GM21360 (cell line): ENCODE data around the gene PAQR4.
"Not testable (repeated sequence)": the region's sequence is repeated elsewhere in the genome, so short reads cannot be mapped to it uniquely, and the experiment has no call there.

Experiments
- ATAC-seq: cut with Tn5 transposase; IDR thresholded peaks from one replicate; pipeline ENCODE4 v1.9.1; 2021; ENCODE audit warnings: mild to moderate bottlenecking, moderate library complexity; ENCODE audit not compliant: unreplicated experiment

Gene PAQR4

GRCh38 chr16:2942045-2942444 is 27.1 kb upstream of the PAQR4 start:
- no peak for ATAC-seq

- not testable (repeated sequence) for ATAC-seq
These were observed 25.4 kb upstream of the PAQR4 start for GRCh38 chr16:2943716-2944115.

- no peak for ATAC-seq
These were observed 22.5 kb upstream of the PAQR4 start for GRCh38 chr16:2946649-2947048.

GRCh38 chr16:2948807-2949704 is 20.1 kb upstream of the PAQR4 start:
- ATAC-seq: no peak

GRCh38 chr16:2949705-2950352 is 19.3 kb upstream of the PAQR4 start:
- no peak for ATAC-seq

GRCh38 chr16:2950353-2950724 is 18.8 kb upstream of the PAQR4 start:
- no peak for ATAC-seq

- ATAC-seq: no peak
These were observed 18.4 kb upstream of the PAQR4 start for GRCh38 chr16:2950773-2951172.

GRCh38 chr16:2952679-2953078 is 16.5 kb upstream of the PAQR4 start:
- no peak for ATAC-seq

- ATAC-seq: no peak
These were observed 15.2 kb upstream of the PAQR4 start for GRCh38 chr16:2953706-2954627.

- ATAC-seq: no peak
These were observed 14.3 kb upstream of the PAQR4 start for GRCh38 chr16:2954656-2955381.

GRCh38 chr16:2955438-2955778 is 13.7 kb upstream of the PAQR4 start:
- ATAC-seq: no peak

- no peak for ATAC-seq
These were observed 13.2 kb upstream of the PAQR4 start for GRCh38 chr16:2955779-2956578.

GRCh38 chr16:2956579-2956956 is 12.6 kb upstream of the PAQR4 start:
- no peak for ATAC-seq

GRCh38 chr16:2959206-2959605 is 9.9 kb upstream of the PAQR4 start:
- ATAC-seq: no peak

GRCh38 chr16:2960183-2961010 is 8.8 kb upstream of the PAQR4 start:
- no peak for ATAC-seq

GRCh38 chr16:2962334-2963073 is 6.6 kb upstream of the PAQR4 start:
- ATAC-seq: no peak

GRCh38 chr16:2963074-2963722 is 6.0 kb upstream of the PAQR4 start:
- no peak for ATAC-seq
